Thoracic aorta (tissue), 2 donors: Measurements from ENCODE around the gene FRAT1. TPM values are rescaled to one million over a fixed set of nuclear protein-coding genes. Genes with fewer than 3 reads are reported as not detected.

Source experiments
- ATAC-seq: fragments of 150-250 bp; one replicate; pipeline ENCODE4 v1.8.0; 2017; ENCODE audit warnings: low read depth; ENCODE audit not compliant: insufficient number of reproducible peaks, low FRiP score
- DNase-seq: peaks from one replicate; pipeline ENCODE4 v3.0.0-alpha.2; 2020; ENCODE audit warnings: low spot score
- H3K27ac ChIP-seq, 2 donors: fragments of 200-600 bp; sonication (generic); 1 replicate in 1 of 2; 2 replicates in 1 of 2; pipeline ENCODE4 v1.5.1; 2016; ENCODE audit warnings: mild to moderate bottlenecking in 2 of 2, moderate library complexity in 2 of 2
- H3K27me3 ChIP-seq: fragments of 200-600 bp; sonication (generic); replicated peaks from 2 replicates; pipeline ENCODE4 v1.6.0; 2016; ENCODE audit warnings: mild to moderate bottlenecking; ENCODE audit not compliant: insufficient read depth
- H3K36me3 ChIP-seq: fragments of 200-600 bp; sonication (generic); one replicate; pipeline ENCODE4 v1.5.1; 2016
- H3K4me1 ChIP-seq, 2 donors: fragments of 200-600 bp; sonication (generic); 1 replicate in 1 of 2; 2 replicates in 1 of 2; pipeline versions ENCODE4 v1.5.1 to v1.6.0; 2016; ENCODE audit warnings: low read depth in 2 of 2, mild to moderate bottlenecking in 1 of 2; ENCODE audit not compliant: control insufficient read depth in 1 of 2
- H3K4me3 ChIP-seq: fragments of 200-600 bp; sonication (generic); 2 replicates; pipeline ENCODE4 v1.5.1; 2016; ENCODE audit warnings: mild to moderate bottlenecking
- H3K9me3 ChIP-seq: fragments of 200-600 bp; sonication (generic); 2 replicates; pipeline ENCODE4 v1.5.1; 2016
- total RNA-seq, 2 donors: library from RNA; depleted of rRNA; stranded (reverse); fragments of >200 nt; gene quantifications; one replicate each; pipeline versions ENCODE4 v1.1.0 to v1.2.3, GENCODE V29; 2016
- TF ChIP-seq, protein P1 (sequence below): fragments of 200-600 bp; sonication (generic); IDR thresholded peaks from one replicate; pipeline ENCODE4 v1.5.1; 2019; ENCODE audit warnings: antibody characterized with exemption

FRAT1 gene
- total RNA-seq, 2 donors from 2014 or later = 4.6 to 11.6 TPM

DNA sequence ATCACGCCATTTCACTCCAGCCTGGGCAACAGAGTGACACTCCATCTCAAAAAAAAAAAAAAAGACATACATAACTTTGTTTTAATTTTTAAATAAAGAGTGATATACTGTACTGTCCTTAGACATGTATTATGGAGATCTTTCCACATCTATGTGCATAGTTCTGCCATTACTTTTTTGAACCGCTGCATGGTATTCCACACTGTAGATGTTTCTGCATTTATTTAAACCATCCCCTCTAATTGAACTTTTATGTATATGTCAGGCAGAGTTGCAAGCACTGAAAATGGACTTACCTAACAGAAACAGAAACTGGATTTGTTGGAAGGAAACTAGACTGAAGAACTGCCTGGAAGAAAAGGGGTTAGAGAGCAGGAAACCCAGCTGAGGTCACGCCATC is 18.1 kb upstream of the FRAT1 start:
- no peaks in the 10 kb centered on the region for H3K27me3 ChIP-seq
- no peak for DNase-seq
- H3K36me3 ChIP-seq = no peaks in the 10 kb centered on the region
- no peak overlapping the region for H3K27ac ChIP-seq
- TF ChIP-seq, protein P1, sequence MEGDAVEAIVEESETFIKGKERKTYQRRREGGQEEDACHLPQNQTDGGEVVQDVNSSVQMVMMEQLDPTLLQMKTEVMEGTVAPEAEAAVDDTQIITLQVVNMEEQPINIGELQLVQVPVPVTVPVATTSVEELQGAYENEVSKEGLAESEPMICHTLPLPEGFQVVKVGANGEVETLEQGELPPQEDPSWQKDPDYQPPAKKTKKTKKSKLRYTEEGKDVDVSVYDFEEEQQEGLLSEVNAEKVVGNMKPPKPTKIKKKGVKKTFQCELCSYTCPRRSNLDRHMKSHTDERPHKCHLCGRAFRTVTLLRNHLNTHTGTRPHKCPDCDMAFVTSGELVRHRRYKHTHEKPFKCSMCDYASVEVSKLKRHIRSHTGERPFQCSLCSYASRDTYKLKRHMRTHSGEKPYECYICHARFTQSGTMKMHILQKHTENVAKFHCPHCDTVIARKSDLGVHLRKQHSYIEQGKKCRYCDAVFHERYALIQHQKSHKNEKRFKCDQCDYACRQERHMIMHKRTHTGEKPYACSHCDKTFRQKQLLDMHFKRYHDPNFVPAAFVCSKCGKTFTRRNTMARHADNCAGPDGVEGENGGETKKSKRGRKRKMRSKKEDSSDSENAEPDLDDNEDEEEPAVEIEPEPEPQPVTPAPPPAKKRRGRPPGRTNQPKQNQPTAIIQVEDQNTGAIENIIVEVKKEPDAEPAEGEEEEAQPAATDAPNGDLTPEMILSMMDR = no peak
- H3K4me3 ChIP-seq = no peak overlapping the region
- no peaks in the 10 kb centered on the region for H3K4me1 ChIP-seq
- ATAC-seq = no peak
- H3K9me3 ChIP-seq = no peaks in the 10 kb centered on the region

DNA sequence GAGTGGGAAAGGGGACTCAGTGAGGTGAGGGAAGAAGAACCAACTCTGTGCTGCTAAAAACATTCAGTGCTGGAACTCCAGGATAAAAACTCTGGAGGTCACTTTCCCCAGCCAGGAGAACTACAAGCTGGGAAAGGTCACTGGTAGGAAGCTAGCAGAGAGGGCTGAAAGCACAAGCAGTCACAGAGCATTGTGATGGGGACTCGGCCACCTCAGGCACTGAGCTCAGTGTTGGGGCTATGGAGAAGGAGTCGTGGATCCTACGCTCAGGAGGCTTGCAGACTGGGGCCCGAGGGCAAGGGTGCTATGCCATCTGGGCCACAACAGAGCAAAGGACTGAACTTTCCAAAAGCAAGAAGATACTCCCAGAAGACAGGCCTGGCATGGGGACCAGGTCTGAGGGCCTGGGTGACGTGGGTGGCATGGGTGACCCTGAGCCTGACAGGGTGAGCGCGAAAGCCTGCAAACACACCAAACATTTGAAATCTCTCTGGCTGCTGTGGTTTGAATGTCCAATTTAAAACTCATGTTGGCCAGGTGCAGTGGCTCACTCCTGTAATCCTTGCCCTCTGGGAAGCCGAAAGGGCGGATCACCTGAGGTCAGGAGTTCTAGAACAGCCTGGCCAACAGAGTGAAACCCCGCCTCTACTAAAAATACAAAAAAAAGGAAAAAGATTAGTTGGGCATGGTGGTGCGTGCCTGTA is 16.8 kb upstream of the FRAT1 start:
- TF ChIP-seq, protein P1 = no peak
- Histone ChIP-seq H3K27me3 (no peaks in the 10 kb centered on the region), H3K27ac (no peak overlapping the region), H3K4me3 (no peak overlapping the region), H3K36me3 (no peaks in the 10 kb centered on the region), H3K9me3 (no peaks in the 10 kb centered on the region), H3K4me1 (no peaks in the 10 kb centered on the region)
- ATAC-seq = no peak
- no peak for DNase-seq

DNA sequence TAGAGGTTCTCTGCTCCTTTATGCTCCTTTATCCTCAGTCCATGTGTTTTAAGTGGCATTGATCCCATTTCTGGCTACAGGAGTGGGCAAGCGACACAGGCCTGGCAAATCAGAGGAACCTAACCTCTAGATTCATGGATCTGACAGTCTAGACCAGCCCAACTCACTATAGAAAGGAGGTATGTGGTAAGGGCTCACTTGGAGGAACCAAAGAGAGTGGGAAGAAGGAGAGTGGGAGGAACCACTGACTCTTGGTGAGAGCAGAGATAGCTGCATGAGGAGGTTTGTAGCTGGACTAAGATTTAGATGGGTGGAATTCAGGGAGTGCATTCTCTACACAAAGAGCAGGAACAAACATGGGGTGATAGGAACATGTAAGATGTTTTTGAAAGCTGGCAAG is 11.6 kb upstream of the FRAT1 start:
- ATAC-seq (no peak), DNase-seq (no peak)
- TF ChIP-seq, protein P1 = no peak
- H3K9me3 ChIP-seq = no peaks in the 10 kb centered on the region
- H3K4me1 ChIP-seq = peaks cover 0 to 13% of the 10 kb centered on the region in 2 donors
- H3K27me3 ChIP-seq = no peaks in the 10 kb centered on the region
- no peaks in the 10 kb centered on the region for H3K36me3 ChIP-seq
- no peak overlapping the region for H3K27ac ChIP-seq
- H3K4me3 ChIP-seq = no peak overlapping the region

DNA sequence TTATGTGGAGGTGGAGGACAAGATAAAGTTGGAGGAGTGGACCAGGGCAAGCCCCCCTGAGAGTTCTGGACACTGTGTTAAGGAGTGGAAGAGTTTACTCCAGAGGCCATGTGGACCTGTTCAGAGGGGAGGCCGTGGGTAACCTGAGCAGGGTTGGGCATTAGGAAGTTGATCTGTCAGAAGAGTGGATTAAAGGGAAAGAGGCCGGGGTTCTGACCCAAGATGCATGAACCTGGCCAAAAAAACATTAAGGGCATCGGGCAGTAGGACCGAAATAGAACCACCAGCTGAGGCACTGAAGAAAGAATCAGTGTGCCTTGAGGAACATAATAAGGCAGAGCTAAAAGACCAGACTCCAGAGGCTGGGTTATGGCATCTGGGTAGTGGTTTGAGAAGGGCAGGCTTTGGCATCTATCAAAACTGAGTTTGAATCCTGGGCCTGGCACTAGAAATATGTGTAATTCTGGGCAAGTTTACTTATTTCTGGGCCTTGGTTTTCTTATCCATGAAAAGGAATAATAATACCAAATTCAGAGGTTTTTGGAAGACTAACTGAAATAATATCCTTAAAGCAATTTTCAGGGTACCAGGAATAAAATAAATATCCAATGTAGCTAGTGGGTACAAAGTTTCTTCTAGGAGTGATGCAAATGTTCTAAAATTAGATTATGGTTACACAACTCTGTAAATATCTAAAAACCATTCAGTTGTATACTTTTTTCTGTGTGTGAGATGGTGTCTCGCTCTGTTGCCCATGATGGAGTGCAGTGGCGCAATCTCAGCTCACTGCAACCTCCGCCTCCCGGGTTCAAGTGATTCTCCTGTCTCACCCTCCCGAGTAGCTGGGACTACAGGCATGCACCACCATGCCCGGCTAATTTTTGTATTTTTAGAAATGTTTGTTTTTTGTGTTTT is 10.9 kb upstream of the FRAT1 start:
- peak overlapping the region in 1 of 2 donors; percentile 43 for H3K27ac ChIP-seq
- no peaks in the 10 kb centered on the region for H3K9me3 ChIP-seq
- peaks cover 0 to 13% of the 10 kb centered on the region in 2 donors for H3K4me1 ChIP-seq
- H3K4me3 ChIP-seq = no peak overlapping the region
- DNase-seq = no peak
- H3K36me3 ChIP-seq = no peaks in the 10 kb centered on the region
- no peak for ATAC-seq
- H3K27me3 ChIP-seq = no peaks in the 10 kb centered on the region
- TF ChIP-seq, protein P1 = no peak

DNA sequence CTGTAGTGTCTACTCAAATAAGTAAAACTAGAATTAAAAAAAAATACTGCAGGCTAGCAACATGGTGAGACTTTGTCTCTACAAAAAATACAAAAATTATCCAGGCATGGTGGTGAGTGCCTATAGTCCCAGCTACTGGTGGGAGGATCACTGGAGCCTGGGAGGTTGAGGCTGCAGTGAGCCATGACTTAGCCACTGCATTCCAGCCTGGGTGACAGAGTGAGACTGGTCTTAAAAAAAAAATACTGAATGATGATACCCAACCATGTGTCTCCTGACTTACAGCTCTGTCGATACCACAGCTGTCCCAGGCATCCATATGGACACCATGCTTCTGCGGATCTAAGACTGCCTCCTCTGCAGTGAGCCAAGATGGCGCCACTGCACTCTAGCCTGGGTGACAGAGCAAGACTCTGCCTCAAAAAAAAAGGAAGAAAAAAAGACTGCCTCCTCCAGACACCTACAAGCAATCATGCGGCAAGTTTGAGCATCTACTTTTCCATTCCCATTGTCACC is 7.9 kb upstream of the FRAT1 start:
- no peaks in the 10 kb centered on the region for H3K36me3 ChIP-seq
- DNase-seq = no peak
- no peaks in the 10 kb centered on the region for H3K9me3 ChIP-seq
- peaks cover 0 to 13% of the 10 kb centered on the region in 2 donors for H3K4me1 ChIP-seq
- TF ChIP-seq, protein P1 = no peak
- H3K4me3 ChIP-seq = no peak overlapping the region
- ATAC-seq = no peak
- no peaks in the 10 kb centered on the region for H3K27me3 ChIP-seq
- H3K27ac ChIP-seq = no peak overlapping the region
